Effector memory CD4-positive, alpha-beta T cell (primary cell): ENCODE measurements around the gene IDI1.

ENCODE experiments used
- DNase-seq, 3 donors: peaks; one replicate each; pipeline ENCODE4 v3.0.0-alpha.2; 2020
- H3K27ac ChIP-seq: 2 replicates; pipeline ENCODE4 v1.7.0; 2013; ENCODE audit warnings: mild to moderate bottlenecking, low read length, moderate library complexity; ENCODE audit not compliant: insufficient read depth, poor library complexity, severe bottlenecking
- H3K27me3 ChIP-seq: replicated peaks from 2 replicates; pipeline ENCODE4 v1.7.0; 2013; ENCODE audit warnings: mild to moderate bottlenecking, low read length; ENCODE audit not compliant: insufficient read depth, control insufficient read depth, poor library complexity, severe bottlenecking
- H3K36me3 ChIP-seq: 2 replicates; pipeline ENCODE4 v1.7.0; 2013; ENCODE audit warnings: mild to moderate bottlenecking, low read length, moderate library complexity; ENCODE audit not compliant: control insufficient read depth, insufficient read depth
- H3K4me1 ChIP-seq: 2 replicates; pipeline ENCODE4 v1.7.0; 2013; ENCODE audit warnings: low read length, mild to moderate bottlenecking; ENCODE audit not compliant: control insufficient read depth, insufficient read depth, poor library complexity, severe bottlenecking
- H3K4me3 ChIP-seq: 2 replicates; pipeline ENCODE4 v1.7.0; 2013; ENCODE audit warnings: low read length, low read depth, mild to moderate bottlenecking; ENCODE audit not compliant: insufficient read depth, poor library complexity, severe bottlenecking
- H3K9me3 ChIP-seq: 2 replicates; pipeline ENCODE4 v1.7.0; 2013; ENCODE audit warnings: mild to moderate bottlenecking, low read length, moderate library complexity; ENCODE audit not compliant: control insufficient read depth
- total RNA-seq, 3 donors: gene quantifications; one replicate each; lab custom pipeline; 2026; lab: John Stamatoyannopoulos, UW

The IDI1 gene
- 136 to 268 (median 231) reads per million in 3 donors for total RNA-seq

GRCh38 chr10:1048732-1049424 lies at the start of gene IDI1:
IDI1 (minus strand) TSS chr10:1049119; CDS start chr10:1049003, 116 bp downstream.
- DNase-seq = peak; percentile 96
- H3K27me3 ChIP-seq = no peaks in the 10 kb centered on the region
- H3K9me3 ChIP-seq = no peaks in the 10 kb centered on the region
- H3K36me3 ChIP-seq = peaks cover 4% of the 10 kb centered on the region
- peaks cover 34% of the 10 kb centered on the region for H3K4me1 ChIP-seq
- peak within 1 kb of the TSS; percentile 81 for H3K4me3 ChIP-seq
- H3K27ac ChIP-seq = peak within 1 kb of the TSS; percentile 93

GRCh38 chr10:1097436-1097835 lies 48.5 kb upstream of the IDI1 start:
- Histone ChIP-seq H3K4me3 (no peak overlapping the region), H3K9me3 (no peaks in the 10 kb centered on the region), H3K27me3 (no peaks in the 10 kb centered on the region), H3K36me3 (peaks cover 61% of the 10 kb centered on the region), H3K27ac (no peak overlapping the region), H3K4me1 (no peaks in the 10 kb centered on the region)
- no peak for DNase-seq

DNA sequence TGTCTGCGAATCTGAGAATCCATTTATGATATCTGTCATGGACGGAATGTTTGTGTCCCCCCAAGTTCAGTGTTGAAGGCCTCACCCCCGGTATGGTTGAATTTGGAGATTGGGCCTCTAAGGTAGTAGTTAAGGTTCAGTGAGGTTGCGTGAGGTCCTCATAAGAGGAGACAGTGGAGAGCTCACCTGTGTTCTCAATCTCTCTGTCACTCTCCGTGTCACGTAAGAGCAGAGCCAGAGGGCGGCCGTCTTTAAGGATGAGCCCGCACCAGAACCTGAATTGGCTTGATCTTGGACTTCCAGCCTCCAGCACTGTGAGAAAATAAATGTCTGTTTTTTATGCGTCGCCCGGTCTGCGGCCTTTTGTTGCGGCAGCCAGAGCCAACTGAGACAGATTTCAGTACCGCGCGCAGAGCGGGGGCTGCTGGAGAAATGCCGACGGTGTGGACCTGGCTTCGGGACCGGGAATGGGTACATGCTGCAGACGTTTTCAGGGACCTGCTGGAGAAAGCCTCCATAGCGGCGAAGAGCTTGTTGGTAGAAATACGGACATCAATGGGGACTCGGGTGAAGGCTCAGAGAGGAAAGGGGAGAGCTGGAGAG lies 47.5 kb upstream of the IDI1 start:
- no peaks in the 10 kb centered on the region for H3K9me3 ChIP-seq
- H3K27me3 ChIP-seq = no peaks in the 10 kb centered on the region
- peaks cover 59% of the 10 kb centered on the region for H3K36me3 ChIP-seq
- no peaks in the 10 kb centered on the region for H3K4me1 ChIP-seq
- DNase-seq = no peak
- H3K4me3 ChIP-seq = no peak overlapping the region
- no peak overlapping the region for H3K27ac ChIP-seq

GRCh38 chr10:1095498-1095897 lies 46.6 kb upstream of the IDI1 start:
- no peak for DNase-seq
- no peak overlapping the region for H3K27ac ChIP-seq
- H3K36me3 ChIP-seq = peaks cover 64% of the 10 kb centered on the region

DNA sequence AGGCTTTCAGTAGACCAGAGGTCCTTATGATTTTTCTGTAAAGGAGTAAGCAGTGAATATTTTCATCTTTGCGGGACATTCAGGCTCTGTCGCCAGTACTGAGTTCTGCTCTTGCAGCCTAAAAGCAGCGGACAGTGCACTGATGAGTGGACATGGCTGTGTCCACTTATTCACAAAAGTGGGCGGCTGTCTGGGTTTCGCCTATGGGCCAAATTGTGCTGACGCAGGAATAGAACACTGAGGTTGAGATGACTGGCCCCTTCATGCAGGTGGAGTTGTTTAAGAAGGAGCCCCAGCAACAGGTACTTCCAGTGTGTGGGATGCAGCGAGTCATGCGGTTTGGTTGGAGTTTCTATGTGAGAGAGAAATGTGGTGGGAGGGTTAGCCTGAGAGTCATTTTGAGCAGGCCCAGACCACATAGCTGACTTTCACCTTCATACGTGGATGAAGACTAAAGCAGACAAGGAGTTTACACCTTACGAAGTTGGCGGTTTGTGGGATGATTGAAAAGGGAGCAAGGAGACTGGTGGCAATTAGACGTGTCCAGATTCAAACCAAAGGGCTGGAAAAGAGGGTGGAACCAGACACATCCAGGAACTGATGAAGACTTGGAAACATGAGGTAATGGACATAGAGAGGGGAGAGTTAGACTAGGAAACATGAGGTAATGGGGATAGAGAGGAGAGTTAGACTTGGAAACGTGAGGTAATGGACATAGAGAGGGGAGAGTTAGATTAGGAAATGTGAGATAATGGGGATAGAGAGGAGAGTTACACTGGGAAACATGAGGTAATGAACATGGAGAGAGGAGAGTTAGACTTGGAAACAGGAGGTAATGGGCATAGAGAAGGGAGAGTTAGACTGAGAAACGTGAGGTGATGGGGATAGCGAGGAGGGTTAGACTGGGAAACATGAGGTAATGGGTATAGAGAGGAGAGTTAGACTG lies 45.5 kb upstream of the IDI1 start:
- no peak overlapping the region for H3K4me3 ChIP-seq
- no peak overlapping the region for H3K27ac ChIP-seq
- H3K27me3 ChIP-seq = no peaks in the 10 kb centered on the region
- H3K4me1 ChIP-seq = no peaks in the 10 kb centered on the region
- no peak for DNase-seq
- H3K36me3 ChIP-seq = peaks cover 72% of the 10 kb centered on the region
- H3K9me3 ChIP-seq = no peaks in the 10 kb centered on the region

More at GRCh38 chr10:1095498-1095897, 46.6 kb upstream of the IDI1 start:
- H3K9me3 ChIP-seq = no peaks in the 10 kb centered on the region
- H3K4me3 ChIP-seq = no peak overlapping the region
- H3K27me3 ChIP-seq = no peaks in the 10 kb centered on the region
- no peaks in the 10 kb centered on the region for H3K4me1 ChIP-seq

DNA sequence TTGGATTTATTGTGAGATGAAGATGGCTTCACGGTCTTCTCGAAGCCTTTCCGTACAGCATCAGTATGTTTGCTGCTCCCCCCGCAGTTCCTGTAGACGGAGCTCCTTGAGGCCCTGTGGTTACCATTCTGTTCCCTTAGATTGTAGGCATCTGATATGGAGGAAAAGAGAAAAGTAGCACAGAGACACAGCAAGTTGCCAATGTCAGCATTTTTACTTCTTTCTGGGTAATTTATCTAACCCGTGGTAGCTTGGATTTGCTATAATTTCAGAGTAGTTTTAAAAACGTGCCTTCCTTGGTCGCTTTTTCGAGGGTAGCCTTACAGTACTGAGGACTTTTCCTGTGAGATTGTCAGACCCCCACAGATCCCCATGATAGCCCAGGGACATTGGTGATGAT lies 44.8 kb upstream of the IDI1 start:
- H3K9me3 ChIP-seq = no peaks in the 10 kb centered on the region
- H3K36me3 ChIP-seq = peaks cover 77% of the 10 kb centered on the region
- no peaks in the 10 kb centered on the region for H3K4me1 ChIP-seq
- DNase-seq = no peak
- H3K27ac ChIP-seq = no peak overlapping the region
- H3K27me3 ChIP-seq = no peaks in the 10 kb centered on the region
- no peak overlapping the region for H3K4me3 ChIP-seq

- no peak for DNase-seq
- no peaks in the 10 kb centered on the region for H3K9me3 ChIP-seq
- no peak overlapping the region for H3K27ac ChIP-seq
- no peaks in the 10 kb centered on the region for H3K4me1 ChIP-seq
- no peak overlapping the region for H3K4me3 ChIP-seq
- no peaks in the 10 kb centered on the region for H3K27me3 ChIP-seq
- H3K36me3 ChIP-seq = peaks cover 78% of the 10 kb centered on the region
Measured at GRCh38 chr10:1090696-1091095, 41.8 kb upstream of the IDI1 start.

GRCh38 chr10:1089017-1089689 lies 40.2 kb upstream of the IDI1 start:
- Histone ChIP-seq H3K9me3 (no peaks in the 10 kb centered on the region), H3K27me3 (no peaks in the 10 kb centered on the region), H3K4me1 (no peaks in the 10 kb centered on the region), H3K27ac (no peak overlapping the region), H3K36me3 (peaks cover 77% of the 10 kb centered on the region), H3K4me3 (no peak overlapping the region)
- no peak for DNase-seq

- no peaks in the 10 kb centered on the region for H3K27me3 ChIP-seq
- no peaks in the 10 kb centered on the region for H3K9me3 ChIP-seq
- DNase-seq = no peak
- no peak overlapping the region for H3K4me3 ChIP-seq
- no peaks in the 10 kb centered on the region for H3K4me1 ChIP-seq
- H3K27ac ChIP-seq = no peak overlapping the region
- peaks cover 76% of the 10 kb centered on the region for H3K36me3 ChIP-seq
Measured at GRCh38 chr10:1086787-1087186, 37.9 kb upstream of the IDI1 start.
